Measurements from ENCODE around the gene ZNF618. TPM values are rescaled to one million over a fixed set of nuclear protein-coding genes. Genes with fewer than 3 reads are reported as not detected.

Gene ZNF618
- total RNA-seq, 2 donors from 2014 or later: 4.6 to 11.3 TPM

- 74% methylated on average over 17 of the region's 17 CpGs for WGBS
- no peaks in the 10 kb centered on the region for H3K27me3 ChIP-seq (replicated peaks; ENCODE audit: insufficient read depth)
- no peak overlapping the region for H3K27ac ChIP-seq
- H3K9me3 ChIP-seq: no peaks in the 10 kb centered on the region
- no peaks in the 10 kb centered on the region for H3K36me3 ChIP-seq
- no peaks in the 10 kb centered on the region for H3K4me1 ChIP-seq (replicated peaks)
- no peak for DNase-seq (ENCODE audit: low spot score)
- intact Hi-C loops (cut with DNase I): no loop called here
- H3K4me3 ChIP-seq: no peak overlapping the region
- TF ChIP-seq POLR2A (IDR thresholded peaks at IDR 0.05) (no peak), CTCF (IDR thresholded peaks at IDR 0.05) (no peak), POLR2AphosphoS5 (IDR thresholded peaks at IDR 0.05) (no peak)
Measured at GRCh38 chr9:113963696-113964494, 87.8 kb downstream of the ZNF618 start.

- intact Hi-C loops (cut with DNase I): no loop called here
- 63% methylated on average over 5 of the region's 5 CpGs for WGBS
- H3K4me1 ChIP-seq (replicated peaks): no peaks in the 10 kb centered on the region
- H3K4me3 ChIP-seq: no peak overlapping the region
- TF ChIP-seq POLR2AphosphoS5 (IDR thresholded peaks at IDR 0.05): no peak
- no peak for TF ChIP-seq POLR2A (IDR thresholded peaks at IDR 0.05)
- TF ChIP-seq CTCF (IDR thresholded peaks at IDR 0.05): no peak
- H3K36me3 ChIP-seq: no peaks in the 10 kb centered on the region
- H3K27me3 ChIP-seq (replicated peaks; ENCODE audit: insufficient read depth): no peaks in the 10 kb centered on the region
- DNase-seq (ENCODE audit: low spot score): no peak
- H3K27ac ChIP-seq: no peak overlapping the region
- H3K9me3 ChIP-seq: no peaks in the 10 kb centered on the region
Measured at GRCh38 chr9:113964495-113965170, 88.5 kb downstream of the ZNF618 start.

GRCh38 chr9:113966394-113966793 is 90.3 kb downstream of the ZNF618 start:
- intact Hi-C loops (cut with DNase I): no loop called here
- H3K27ac ChIP-seq: no peak overlapping the region
- WGBS: 81% methylated on average over 5 of the region's 5 CpGs
- H3K9me3 ChIP-seq: no peaks in the 10 kb centered on the region
- DNase-seq (ENCODE audit: low spot score): no peak
- H3K4me1 ChIP-seq (replicated peaks): no peaks in the 10 kb centered on the region
- no peaks in the 10 kb centered on the region for H3K27me3 ChIP-seq (replicated peaks; ENCODE audit: insufficient read depth)
- no peak overlapping the region for H3K4me3 ChIP-seq
- TF ChIP-seq POLR2AphosphoS5 (IDR thresholded peaks at IDR 0.05): no peak
- no peak for TF ChIP-seq POLR2A (IDR thresholded peaks at IDR 0.05)
- no peak for TF ChIP-seq CTCF (IDR thresholded peaks at IDR 0.05)
- H3K36me3 ChIP-seq: no peaks in the 10 kb centered on the region

- DNase-seq (ENCODE audit: low spot score): no peak
- no peaks in the 10 kb centered on the region for H3K4me1 ChIP-seq (replicated peaks)
Measured at GRCh38 chr9:113967380-113967779, 91.3 kb downstream of the ZNF618 start.

More at GRCh38 chr9:113967380-113967779, 91.3 kb downstream of the ZNF618 start:
- TF ChIP-seq POLR2A (IDR thresholded peaks at IDR 0.05): no peak
- TF ChIP-seq POLR2AphosphoS5 (IDR thresholded peaks at IDR 0.05): no peak
- TF ChIP-seq CTCF (IDR thresholded peaks at IDR 0.05): no peak
- intact Hi-C loops (cut with DNase I): no loop called here
- H3K27me3 ChIP-seq (replicated peaks; ENCODE audit: insufficient read depth): no peaks in the 10 kb centered on the region
- 80% methylated on average over 5 of the region's 5 CpGs for WGBS
- no peak overlapping the region for H3K4me3 ChIP-seq
- H3K27ac ChIP-seq: no peak overlapping the region
- no peaks in the 10 kb centered on the region for H3K9me3 ChIP-seq
- H3K36me3 ChIP-seq: no peaks in the 10 kb centered on the region

Measured in prostate gland (tissue), 2 donors.